MM.1S (cell line): ENCODE measurements around the gene MMP20.

ENCODE experiments used
- DNase-seq: peaks from one replicate; pipeline ENCODE4 v3.0.0-alpha.2; 2015
- H2AFZ ChIP-seq: fragments of 300-600 bp; sonication (generic); 2 replicates; pipeline ENCODE4 v1.6.0; 2016; ENCODE audit warnings: antibody characterized with exemption, low read length
- H3F3A ChIP-seq: fragments of 300-600 bp; sonication (generic); 2 replicates; pipeline ENCODE4 v1.6.1; 2016; ENCODE audit warnings: mild to moderate bottlenecking, antibody characterized with exemption, low read length, moderate library complexity, mixed read lengths; ENCODE audit not compliant: insufficient read depth
- H3K27ac ChIP-seq: fragments of 300-600 bp; sonication (generic); 2 replicates; pipeline ENCODE4 v1.5.1; 2016; ENCODE audit warnings: mild to moderate bottlenecking, low read length
- H3K27me3 ChIP-seq: fragments of 300-600 bp; sonication (generic); replicated peaks from 2 replicates; pipeline ENCODE4 v1.6.0; 2016; ENCODE audit warnings: low read length; ENCODE audit not compliant: insufficient read depth
- H3K36me3 ChIP-seq: fragments of 300-600 bp; sonication (generic); replicated peaks from 2 replicates; pipeline ENCODE4 v1.6.1; 2016; ENCODE audit warnings: mild to moderate bottlenecking, low read length, mixed read lengths; ENCODE audit not compliant: insufficient read depth
- H3K4me1 ChIP-seq: fragments of 300-600 bp; sonication (generic); 2 replicates; pipeline ENCODE4 v1.6.1; 2016; ENCODE audit warnings: low read length, mixed read lengths
- H3K4me2 ChIP-seq: fragments of 300-600 bp; sonication (generic); 2 replicates; pipeline ENCODE4 v1.6.0; 2016; ENCODE audit warnings: low read depth, low read length
- H3K4me3 ChIP-seq: fragments of 300-600 bp; sonication (generic); 2 replicates; pipeline ENCODE4 v1.5.1; 2016; ENCODE audit warnings: low read length, mixed read lengths
- H3K79me2 ChIP-seq: fragments of 300-600 bp; sonication (generic); 2 replicates; pipeline ENCODE4 v1.6.1; 2016; ENCODE audit warnings: mixed run types, low read length, mixed read lengths
- H3K9ac ChIP-seq: fragments of 300-600 bp; sonication (generic); 2 replicates; pipeline ENCODE4 v1.6.1; 2016; ENCODE audit warnings: low read length, mixed read lengths
- H3K9me2 ChIP-seq: fragments of 300-600 bp; sonication (generic); replicated peaks from 2 replicates; pipeline ENCODE4 v1.6.1; 2016; ENCODE audit warnings: mild to moderate bottlenecking, low read length, mixed read lengths; ENCODE audit not compliant: insufficient read depth
- H3K9me3 ChIP-seq: fragments of 300-600 bp; sonication (generic); replicated peaks from 2 replicates; pipeline ENCODE4 v1.6.1; 2016; ENCODE audit warnings: mild to moderate bottlenecking, low read length, mixed read lengths; ENCODE audit not compliant: insufficient read depth
- H4K20me1 ChIP-seq: fragments of 300-600 bp; sonication (generic); 2 replicates; pipeline ENCODE4 v1.6.1; 2016; ENCODE audit warnings: mild to moderate bottlenecking, low read length, moderate library complexity, mixed read lengths; ENCODE audit not compliant: insufficient read depth
- CTCF ChIP-seq: fragments of 300-600 bp; sonication (generic); IDR thresholded peaks from 2 replicates; pipeline ENCODE4 v1.5.1; 2016; ENCODE audit warnings: antibody characterized with exemption, low read length, mixed read lengths
- EZH2 ChIP-seq: fragments of 300-600 bp; sonication (generic); optimal IDR thresholded peaks from 2 replicates; pipeline ENCODE3; 2017; ENCODE audit warnings: low read depth, mild to moderate bottlenecking, antibody characterized with exemption, low read length, mixed read lengths
- EZH2phosphoT487 ChIP-seq: fragments of 300-600 bp; sonication (generic); IDR thresholded peaks from 2 replicates; pipeline ENCODE4 v1.6.1; 2018; ENCODE audit warnings: antibody characterized with exemption, low read length

MMP20 gene

GRCh38 chr11:102623998-102624397 lies 1.1 kb downstream of the MMP20 start:
- Histone ChIP-seq H4K20me1 (no peaks in the 10 kb centered on the region), H3K27ac (no peak overlapping the region), H3F3A (no peaks in the 10 kb centered on the region), H3K36me3 (no peaks in the 10 kb centered on the region), H3K4me2 (no peak overlapping the region), H3K9ac (no peak overlapping the region), H3K9me3 (no peaks in the 10 kb centered on the region), H3K4me1 (no peaks in the 10 kb centered on the region), H3K9me2 (no peaks in the 10 kb centered on the region), H3K4me3 (no peak overlapping the region), H3K27me3 (no peaks in the 10 kb centered on the region), H3K79me2 (no peaks in the 10 kb centered on the region), H2AFZ (no peak overlapping the region)
- no peak for DNase-seq
- no peak for TF ChIP-seq EZH2phosphoT487
- no peak for TF ChIP-seq EZH2
- TF ChIP-seq CTCF, result no peak

DNA sequence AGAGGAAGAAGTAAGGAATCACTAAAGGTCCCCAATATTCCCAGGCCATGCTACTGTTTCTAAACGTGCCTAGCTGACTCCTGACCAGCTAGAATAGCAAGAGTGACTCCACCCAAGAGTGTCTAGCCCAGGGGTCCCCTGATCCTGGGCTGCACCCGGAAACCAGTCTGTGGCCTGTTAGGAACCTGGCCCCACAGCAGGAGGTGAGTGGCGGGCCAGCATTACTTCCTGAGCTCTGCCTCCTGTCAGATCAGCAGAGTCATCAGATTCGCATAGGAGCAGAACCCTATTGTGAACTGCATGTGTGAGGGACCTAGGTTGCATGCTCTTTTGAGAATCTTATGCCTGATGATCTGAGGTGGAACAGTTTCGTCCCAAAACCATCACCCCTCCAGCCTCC lies 2.0 kb downstream of the MMP20 start:
- H3K9ac ChIP-seq, result no peak overlapping the region

GRCh38 chr11:102622258-102622657 lies 2.9 kb downstream of the MMP20 start:
- no peaks in the 10 kb centered on the region for H4K20me1 ChIP-seq
- no peak overlapping the region for H3K27ac ChIP-seq
- no peak for DNase-seq
- no peaks in the 10 kb centered on the region for H3F3A ChIP-seq
- H3K79me2 ChIP-seq, result no peaks in the 10 kb centered on the region
- H2AFZ ChIP-seq, result no peak overlapping the region
- no peaks in the 10 kb centered on the region for H3K4me1 ChIP-seq
- H3K4me3 ChIP-seq, result no peak overlapping the region
- no peaks in the 10 kb centered on the region for H3K9me2 ChIP-seq
- H3K36me3 ChIP-seq, result no peaks in the 10 kb centered on the region
- TF ChIP-seq EZH2phosphoT487 (no peak), CTCF (no peak), EZH2 (no peak)
- no peaks in the 10 kb centered on the region for H3K9me3 ChIP-seq
- H3K27me3 ChIP-seq, result no peaks in the 10 kb centered on the region
- no peak overlapping the region for H3K9ac ChIP-seq
- H3K4me2 ChIP-seq, result no peak overlapping the region

More for the DNA sequence above, 2.0 kb downstream of the MMP20 start:
- no peaks in the 10 kb centered on the region for H3F3A ChIP-seq
- H3K9me2 ChIP-seq, result no peaks in the 10 kb centered on the region
- no peak for DNase-seq
- no peaks in the 10 kb centered on the region for H4K20me1 ChIP-seq
- H3K27me3 ChIP-seq, result no peaks in the 10 kb centered on the region
- TF ChIP-seq CTCF, result no peak
- TF ChIP-seq EZH2phosphoT487, result no peak
- no peak for TF ChIP-seq EZH2
- no peak overlapping the region for H2AFZ ChIP-seq
- H3K4me2 ChIP-seq, result no peak overlapping the region
- no peaks in the 10 kb centered on the region for H3K36me3 ChIP-seq
- H3K27ac ChIP-seq, result no peak overlapping the region
- H3K4me1 ChIP-seq, result no peaks in the 10 kb centered on the region
- H3K4me3 ChIP-seq, result no peak overlapping the region
- H3K9me3 ChIP-seq, result no peaks in the 10 kb centered on the region
- H3K79me2 ChIP-seq, result no peaks in the 10 kb centered on the region
